HEK293 (cell line): ENCODE data around the gene WFDC1.

ENCODE experiments used
- HOXD13 ChIP-seq: sonication (generic); formaldehyde crosslinking; IDR thresholded peaks from 2 replicates; pipeline ENCODE4 v1.8.0; 2022; ENCODE audit warnings: missing genetic modification reagents, borderline replicate concordance
- PATZ1 ChIP-seq: fragments of 450-650 bp; formaldehyde crosslinking; IDR thresholded peaks from 2 replicates; pipeline ENCODE4 v1.5.1; 2016; ENCODE audit warnings: missing biosample characterization, missing genetic modification characterization
- REST ChIP-seq: fragments of 450-650 bp; formaldehyde crosslinking; IDR thresholded peaks from 2 replicates; pipeline ENCODE4 v1.5.1; 2016; ENCODE audit warnings: missing biosample characterization, missing genetic modification characterization
- ZNF404 ChIP-seq: fragments of 450-650 bp; formaldehyde crosslinking; IDR thresholded peaks from 2 replicates; pipeline ENCODE4 v1.5.1; 2017; ENCODE audit warnings: missing biosample characterization, missing genetic modification characterization
- ZNF777 ChIP-seq: fragments of 450-650 bp; formaldehyde crosslinking; IDR thresholded peaks from 2 replicates; pipeline ENCODE4 v1.5.1; 2017; ENCODE audit warnings: missing biosample characterization, missing genetic modification characterization, borderline replicate concordance
- TF ChIP-seq, protein P1 (sequence below): IDR thresholded peaks from 2 replicates; pipeline ENCODE4 v1.6.1; 2011; ENCODE audit warnings: mild to moderate bottlenecking, low read depth, low read length, borderline replicate concordance
- TF ChIP-seq, protein P2 (sequence below): fragments of 450-650 bp; formaldehyde crosslinking; IDR thresholded peaks from 2 replicates; pipeline ENCODE4 v1.5.1; 2017; ENCODE audit warnings: missing biosample characterization, missing genetic modification characterization
- TF ChIP-seq, protein P3 (sequence below): fragments of 450-650 bp; formaldehyde crosslinking; conservative IDR thresholded peaks from 2 replicates; pipeline ENCODE4 v1.5.1; 2016; ENCODE audit warnings: low read depth, missing biosample characterization, missing genetic modification characterization

GRCh38 chr16:84303023-84303422 lies 8.3 kb downstream of the WFDC1 start:
- no peak for TF ChIP-seq PATZ1
- TF ChIP-seq, protein P1, sequence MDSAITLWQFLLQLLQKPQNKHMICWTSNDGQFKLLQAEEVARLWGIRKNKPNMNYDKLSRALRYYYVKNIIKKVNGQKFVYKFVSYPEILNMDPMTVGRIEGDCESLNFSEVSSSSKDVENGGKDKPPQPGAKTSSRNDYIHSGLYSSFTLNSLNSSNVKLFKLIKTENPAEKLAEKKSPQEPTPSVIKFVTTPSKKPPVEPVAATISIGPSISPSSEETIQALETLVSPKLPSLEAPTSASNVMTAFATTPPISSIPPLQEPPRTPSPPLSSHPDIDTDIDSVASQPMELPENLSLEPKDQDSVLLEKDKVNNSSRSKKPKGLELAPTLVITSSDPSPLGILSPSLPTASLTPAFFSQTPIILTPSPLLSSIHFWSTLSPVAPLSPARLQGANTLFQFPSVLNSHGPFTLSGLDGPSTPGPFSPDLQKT = no peak
- TF ChIP-seq REST (tag by site-specific recombination) = no peak
- TF ChIP-seq, protein P2, sequence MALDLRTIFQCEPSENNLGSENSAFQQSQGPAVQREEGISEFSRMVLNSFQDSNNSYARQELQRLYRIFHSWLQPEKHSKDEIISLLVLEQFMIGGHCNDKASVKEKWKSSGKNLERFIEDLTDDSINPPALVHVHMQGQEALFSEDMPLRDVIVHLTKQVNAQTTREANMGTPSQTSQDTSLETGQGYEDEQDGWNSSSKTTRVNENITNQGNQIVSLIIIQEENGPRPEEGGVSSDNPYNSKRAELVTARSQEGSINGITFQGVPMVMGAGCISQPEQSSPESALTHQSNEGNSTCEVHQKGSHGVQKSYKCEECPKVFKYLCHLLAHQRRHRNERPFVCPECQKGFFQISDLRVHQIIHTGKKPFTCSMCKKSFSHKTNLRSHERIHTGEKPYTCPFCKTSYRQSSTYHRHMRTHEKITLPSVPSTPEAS = no peak
- no peak for TF ChIP-seq ZNF404 (tag by site-specific recombination)
- TF ChIP-seq HOXD13 = no peak
- TF ChIP-seq, protein P3, sequence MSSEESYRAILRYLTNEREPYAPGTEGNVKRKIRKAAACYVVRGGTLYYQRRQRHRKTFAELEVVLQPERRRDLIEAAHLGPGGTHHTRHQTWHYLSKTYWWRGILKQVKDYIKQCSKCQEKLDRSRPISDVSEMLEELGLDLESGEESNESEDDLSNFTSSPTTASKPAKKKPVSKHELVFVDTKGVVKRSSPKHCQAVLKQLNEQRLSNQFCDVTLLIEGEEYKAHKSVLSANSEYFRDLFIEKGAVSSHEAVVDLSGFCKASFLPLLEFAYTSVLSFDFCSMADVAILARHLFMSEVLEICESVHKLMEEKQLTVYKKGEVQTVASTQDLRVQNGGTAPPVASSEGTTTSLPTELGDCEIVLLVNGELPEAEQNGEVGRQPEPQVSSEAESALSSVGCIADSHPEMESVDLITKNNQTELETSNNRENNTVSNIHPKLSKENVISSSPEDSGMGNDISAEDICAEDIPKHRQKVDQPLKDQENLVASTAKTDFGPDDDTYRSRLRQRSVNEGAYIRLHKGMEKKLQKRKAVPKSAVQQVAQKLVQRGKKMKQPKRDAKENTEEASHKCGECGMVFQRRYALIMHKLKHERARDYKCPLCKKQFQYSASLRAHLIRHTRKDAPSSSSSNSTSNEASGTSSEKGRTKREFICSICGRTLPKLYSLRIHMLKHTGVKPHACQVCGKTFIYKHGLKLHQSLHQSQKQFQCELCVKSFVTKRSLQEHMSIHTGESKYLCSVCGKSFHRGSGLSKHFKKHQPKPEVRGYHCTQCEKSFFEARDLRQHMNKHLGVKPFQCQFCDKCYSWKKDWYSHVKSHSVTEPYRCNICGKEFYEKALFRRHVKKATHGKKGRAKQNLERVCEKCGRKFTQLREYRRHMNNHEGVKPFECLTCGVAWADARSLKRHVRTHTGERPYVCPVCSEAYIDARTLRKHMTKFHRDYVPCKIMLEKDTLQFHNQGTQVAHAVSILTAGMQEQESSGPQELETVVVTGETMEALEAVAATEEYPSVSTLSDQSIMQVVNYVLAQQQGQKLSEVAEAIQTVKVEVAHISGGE (tag by site-specific recombination) = no peak
- TF ChIP-seq ZNF777 (tag by site-specific recombination) = no peak
